Measurements from ENCODE around the gene CIB1.
"Not testable (repeated sequence)": the region's sequence is repeated elsewhere in the genome, so short reads cannot be mapped to it uniquely, and the experiment has no call there.

Gene CIB1

GRCh38 chr15:90265271-90266060 lies 31.7 kb upstream of the CIB1 start, which contains the start of gene NGRN:
Gene NGRN (plus strand): TSS chr15:90265672. CDS start chr15:90265713, 41 bp downstream.
- no peak for TF ChIP-seq CTCF (conservative IDR thresholded peaks at IDR 0.05)
- peak within 1 kb of the TSS; percentile 98 for H3K27ac ChIP-seq

- H3K27ac ChIP-seq = peak overlapping the region; percentile 98
- TF ChIP-seq CTCF (conservative IDR thresholded peaks at IDR 0.05) = no peak
Measured at GRCh38 chr15:90264671-90265070, 30.9 kb upstream of the CIB1 start.

- TF ChIP-seq CTCF (conservative IDR thresholded peaks at IDR 0.05) = no peak
- H3K27ac ChIP-seq = no peak overlapping the region
Measured at GRCh38 chr15:90262426-90262825, 28.7 kb upstream of the CIB1 start.

- no peak for TF ChIP-seq CTCF (conservative IDR thresholded peaks at IDR 0.05)
- no peak overlapping the region for H3K27ac ChIP-seq
Measured at GRCh38 chr15:90261811-90262210, 28.1 kb upstream of the CIB1 start.

DNA sequence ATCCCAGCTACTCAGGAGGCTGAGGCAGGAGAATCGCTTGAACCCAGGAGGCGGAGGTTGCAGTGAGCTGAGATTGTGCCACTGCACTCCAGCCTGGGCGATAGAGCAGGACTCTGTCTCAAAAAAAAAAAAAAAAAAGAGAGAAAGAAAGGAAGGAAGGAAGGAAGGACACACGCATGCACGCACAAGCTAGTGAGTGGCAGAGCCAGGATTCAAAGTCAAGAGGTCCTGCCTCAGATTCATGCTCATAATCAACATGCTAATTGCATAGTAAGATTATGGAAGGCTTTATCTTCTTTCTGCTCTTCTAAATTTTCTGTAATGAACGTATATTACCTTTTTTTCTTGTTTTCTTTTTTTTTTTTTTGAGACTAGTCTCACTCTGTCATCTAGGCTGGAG lies 27.0 kb upstream of the CIB1 start:
- not testable (repeated sequence) for H3K27ac ChIP-seq

GRCh38 chr15:90259524-90259923 lies 25.8 kb upstream of the CIB1 start:
- no peak for TF ChIP-seq CTCF (conservative IDR thresholded peaks at IDR 0.05)

DNA sequence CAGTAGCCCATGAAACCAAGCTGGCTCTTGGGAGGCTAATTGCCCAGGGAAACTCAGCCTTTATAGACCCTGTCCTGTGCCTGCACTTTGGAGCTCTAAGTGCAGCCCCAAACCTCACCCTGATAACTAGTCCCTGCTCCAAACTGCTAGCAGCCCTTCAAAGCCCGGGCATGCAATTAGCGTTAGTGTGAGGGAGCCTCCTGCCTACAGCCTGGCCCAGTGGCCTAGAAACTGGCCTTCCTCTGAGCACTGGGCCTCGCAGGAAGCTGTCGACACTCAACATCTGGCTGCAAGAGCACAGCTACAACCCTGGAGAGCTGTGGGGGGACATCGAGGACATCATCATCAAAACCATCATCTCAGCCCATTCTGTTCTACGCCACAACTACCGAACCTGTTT lies 24.0 kb upstream of the CIB1 start:
- no peak overlapping the region for H3K27ac ChIP-seq
- TF ChIP-seq CTCF (conservative IDR thresholded peaks at IDR 0.05) = no peak

More at GRCh38 chr15:90259524-90259923, 25.8 kb upstream of the CIB1 start:
- H3K27ac ChIP-seq = no peak overlapping the region

GRCh38 chr15:90249203-90249863 lies 15.6 kb upstream of the CIB1 start, which contains the start of gene TTLL13:
Gene TTLL13 (plus strand): TSS chr15:90249556. CDS start chr15:90250631, 1,075 bp downstream.
- TF ChIP-seq CTCF (conservative IDR thresholded peaks at IDR 0.05) = peak; percentile 14; the same call in 1 of the 2 replicates
- peak within 1 kb of the TSS; percentile 65 for H3K27ac ChIP-seq
